WTC11 (cell line): ENCODE results near the gene ZNF678. TPM values are rescaled to one million over a fixed set of nuclear protein-coding genes. Genes with fewer than 3 reads are reported as not detected.

Experiments used
- ATAC-seq: fragments of 200-7000 bp; cut with Tn5 transposase; 2 replicates; pipeline ENCODE4 v1.10.0; 2021; ENCODE audit warnings: mild to moderate bottlenecking, moderate library complexity
- CTCF ChIA-PET: fragments of 300-600 bp; sonication (Branson Sonifier 250); formaldehyde crosslinking; loops from one replicate; lab custom pipeline; 2021; ENCODE audit warnings: antibody characterized with exemption; lab: Charles Lee
- POLR2A ChIA-PET: fragments of 350-600 bp; sonication (Branson Sonifier 250); formaldehyde crosslinking; loops from one replicate; lab custom pipeline; 2021; ENCODE audit warnings: antibody characterized with exemption; lab: Charles Lee
- DNase-seq: peaks from one replicate; pipeline ENCODE4 v3.0.0; 2021; ENCODE audit warnings: low spot score
- H3K27ac Mint-ChIP-seq: 2 replicates; pipeline ENCODE4 v1.8.0; 2021; ENCODE audit warnings: mixed read lengths
- H3K27me3 Mint-ChIP-seq: 2 replicates; pipeline ENCODE4 v1.8.0; 2021; ENCODE audit warnings: low read depth, mild to moderate bottlenecking, moderate library complexity, mixed read lengths
- H3K36me3 Mint-ChIP-seq: 2 replicates; pipeline ENCODE4 v1.8.0; 2021; ENCODE audit warnings: mixed read lengths
- H3K4me1 Mint-ChIP-seq: 2 replicates; pipeline ENCODE4 v1.8.0; 2022; ENCODE audit warnings: mixed read lengths
- H3K4me3 Mint-ChIP-seq: 2 replicates; pipeline ENCODE4 v1.8.0; 2021; ENCODE audit warnings: mild to moderate bottlenecking, moderate library complexity, mixed read lengths
- H3K9me3 Mint-ChIP-seq: 2 replicates; pipeline ENCODE4 v1.8.0; 2021; ENCODE audit warnings: mixed read lengths
- FOXK1 ChIP-seq: sonication (generic); formaldehyde crosslinking; IDR thresholded peaks from 2 replicates; pipeline ENCODE4 v1.8.0; 2022; ENCODE audit warnings: mild to moderate bottlenecking, moderate library complexity, missing genetic modification reagents
- MXD4 ChIP-seq: fragments of 250-450 bp; sonication (Bioruptor Pico); IDR thresholded peaks from 2 replicates; pipeline ENCODE4 v1.8.0; 2021; ENCODE audit warnings: mild to moderate bottlenecking, moderate library complexity, borderline replicate concordance
- NFATC4 ChIP-seq: fragments of 250-450 bp; sonication (Bioruptor Pico); IDR thresholded peaks from 2 replicates; pipeline ENCODE4 v1.9.0; 2021; ENCODE audit warnings: mild to moderate bottlenecking
- NR1H2 ChIP-seq: sonication (generic); formaldehyde crosslinking; IDR thresholded peaks from 2 replicates; pipeline ENCODE4 v1.9.0; 2021; ENCODE audit warnings: mild to moderate bottlenecking, moderate library complexity, missing genetic modification reagents
- OVOL2 ChIP-seq: fragments of 250-450 bp; sonication (Bioruptor Pico); IDR thresholded peaks from 2 replicates; pipeline ENCODE4 v1.9.0; 2021; ENCODE audit warnings: mild to moderate bottlenecking, borderline replicate concordance
- SMAD3 ChIP-seq: sonication (generic); formaldehyde crosslinking; IDR thresholded peaks from 2 replicates; pipeline ENCODE4 v1.8.0; 2022; ENCODE audit warnings: missing genetic modification reagents, mild to moderate bottlenecking, borderline replicate concordance
- TCF7 ChIP-seq: sonication (generic); formaldehyde crosslinking; IDR thresholded peaks from 2 replicates; pipeline ENCODE4 v1.8.0; 2022; ENCODE audit warnings: mild to moderate bottlenecking, low read depth, missing genetic modification reagents, moderate library complexity
- ZBTB21 ChIP-seq: sonication (generic); formaldehyde crosslinking; IDR thresholded peaks from 2 replicates; pipeline ENCODE4 v1.8.1; 2023; ENCODE audit warnings: mild to moderate bottlenecking, missing genetic modification reagents, borderline replicate concordance
- ZNF317 ChIP-seq: sonication (generic); formaldehyde crosslinking; IDR thresholded peaks from 2 replicates; pipeline ENCODE4 v1.8.1; 2023; ENCODE audit warnings: low read depth, mild to moderate bottlenecking, moderate library complexity, missing genetic modification reagents, borderline replicate concordance
- total RNA-seq: library from RNA; stranded (reverse); gene quantifications from 3 replicates; pipeline ENCODE4 v1.2.3, GENCODE V29; 2021
- TF ChIP-seq, protein P1 (sequence below): sonication (generic); formaldehyde crosslinking; IDR thresholded peaks from 2 replicates; pipeline ENCODE4 v1.8.1; 2023; ENCODE audit warnings: mild to moderate bottlenecking, missing genetic modification reagents, moderate library complexity
- TF ChIP-seq, protein P2 (sequence below): sonication (generic); formaldehyde crosslinking; IDR thresholded peaks from 2 replicates; pipeline ENCODE4 v1.8.0; 2023; ENCODE audit warnings: mild to moderate bottlenecking, missing genetic modification reagents
- TF ChIP-seq, protein P3 (sequence below): sonication (generic); formaldehyde crosslinking; IDR thresholded peaks from 2 replicates; pipeline ENCODE4 v1.8.1; 2023; ENCODE audit warnings: mild to moderate bottlenecking, missing genetic modification reagents
- TF ChIP-seq, protein P4 (sequence below): fragments of 250-450 bp; sonication (Bioruptor Pico); IDR thresholded peaks from 2 replicates; pipeline ENCODE4 v1.9.0; 2021; ENCODE audit warnings: mild to moderate bottlenecking, borderline replicate concordance
- TF ChIP-seq, protein P5 (sequence below): sonication (generic); formaldehyde crosslinking; IDR thresholded peaks from 2 replicates; pipeline ENCODE4 v1.8.0; 2023; ENCODE audit warnings: missing genetic modification reagents, mild to moderate bottlenecking, borderline replicate concordance

The ZNF678 gene
- total RNA-seq, 1 experiment from 2014 or later: 28.9 TPM

DNA sequence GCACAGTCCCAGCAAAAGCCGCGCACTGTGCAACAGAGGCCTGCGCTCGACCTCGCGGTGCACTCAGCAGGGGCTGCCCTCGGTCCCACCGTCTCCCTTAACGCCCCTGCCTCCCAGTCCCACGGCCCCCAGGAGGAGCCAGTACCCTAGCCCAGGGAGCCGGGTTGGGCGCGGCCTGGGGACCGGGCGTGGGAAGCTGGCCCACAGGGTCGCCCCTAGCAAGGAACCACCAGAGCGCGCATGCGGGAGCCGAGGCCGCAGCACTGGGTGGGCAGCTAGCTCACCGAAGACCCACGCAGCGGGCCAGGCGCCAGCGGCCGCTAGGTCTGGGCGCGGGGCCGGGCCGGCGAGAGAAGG, 21.6 kb upstream of the ZNF678 start:
- no peaks in the 10 kb centered on the region for H3K4me1 Mint-ChIP-seq
- peak; percentile 27 for ATAC-seq
- 0 out of 2 replicates have a peak, but pooled peaks have one; percentile 15 for TF ChIP-seq ZBTB21 (CRISPR knock-in tag)
- TF ChIP-seq, protein P1, sequence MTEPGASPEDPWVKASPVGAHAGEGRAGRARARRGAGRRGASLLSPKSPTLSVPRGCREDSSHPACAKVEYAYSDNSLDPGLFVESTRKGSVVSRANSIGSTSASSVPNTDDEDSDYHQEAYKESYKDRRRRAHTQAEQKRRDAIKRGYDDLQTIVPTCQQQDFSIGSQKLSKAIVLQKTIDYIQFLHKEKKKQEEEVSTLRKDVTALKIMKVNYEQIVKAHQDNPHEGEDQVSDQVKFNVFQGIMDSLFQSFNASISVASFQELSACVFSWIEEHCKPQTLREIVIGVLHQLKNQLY (CRISPR knock-in tag): 0 out of 2 replicates have a peak, but pooled peaks have one; percentile 8
- TF ChIP-seq, protein P2, sequence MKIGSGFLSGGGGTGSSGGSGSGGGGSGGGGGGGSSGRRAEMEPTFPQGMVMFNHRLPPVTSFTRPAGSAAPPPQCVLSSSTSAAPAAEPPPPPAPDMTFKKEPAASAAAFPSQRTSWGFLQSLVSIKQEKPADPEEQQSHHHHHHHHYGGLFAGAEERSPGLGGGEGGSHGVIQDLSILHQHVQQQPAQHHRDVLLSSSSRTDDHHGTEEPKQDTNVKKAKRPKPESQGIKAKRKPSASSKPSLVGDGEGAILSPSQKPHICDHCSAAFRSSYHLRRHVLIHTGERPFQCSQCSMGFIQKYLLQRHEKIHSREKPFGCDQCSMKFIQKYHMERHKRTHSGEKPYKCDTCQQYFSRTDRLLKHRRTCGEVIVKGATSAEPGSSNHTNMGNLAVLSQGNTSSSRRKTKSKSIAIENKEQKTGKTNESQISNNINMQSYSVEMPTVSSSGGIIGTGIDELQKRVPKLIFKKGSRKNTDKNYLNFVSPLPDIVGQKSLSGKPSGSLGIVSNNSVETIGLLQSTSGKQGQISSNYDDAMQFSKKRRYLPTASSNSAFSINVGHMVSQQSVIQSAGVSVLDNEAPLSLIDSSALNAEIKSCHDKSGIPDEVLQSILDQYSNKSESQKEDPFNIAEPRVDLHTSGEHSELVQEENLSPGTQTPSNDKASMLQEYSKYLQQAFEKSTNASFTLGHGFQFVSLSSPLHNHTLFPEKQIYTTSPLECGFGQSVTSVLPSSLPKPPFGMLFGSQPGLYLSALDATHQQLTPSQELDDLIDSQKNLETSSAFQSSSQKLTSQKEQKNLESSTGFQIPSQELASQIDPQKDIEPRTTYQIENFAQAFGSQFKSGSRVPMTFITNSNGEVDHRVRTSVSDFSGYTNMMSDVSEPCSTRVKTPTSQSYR (CRISPR knock-in tag): peak; percentile 14; the same call in 1 of the 2 replicates
- TF ChIP-seq, protein P3, sequence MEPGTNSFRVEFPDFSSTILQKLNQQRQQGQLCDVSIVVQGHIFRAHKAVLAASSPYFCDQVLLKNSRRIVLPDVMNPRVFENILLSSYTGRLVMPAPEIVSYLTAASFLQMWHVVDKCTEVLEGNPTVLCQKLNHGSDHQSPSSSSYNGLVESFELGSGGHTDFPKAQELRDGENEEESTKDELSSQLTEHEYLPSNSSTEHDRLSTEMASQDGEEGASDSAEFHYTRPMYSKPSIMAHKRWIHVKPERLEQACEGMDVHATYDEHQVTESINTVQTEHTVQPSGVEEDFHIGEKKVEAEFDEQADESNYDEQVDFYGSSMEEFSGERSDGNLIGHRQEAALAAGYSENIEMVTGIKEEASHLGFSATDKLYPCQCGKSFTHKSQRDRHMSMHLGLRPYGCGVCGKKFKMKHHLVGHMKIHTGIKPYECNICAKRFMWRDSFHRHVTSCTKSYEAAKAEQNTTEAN (CRISPR knock-in tag): 0 out of 2 replicates have a peak, but pooled peaks have one; percentile 2
- no peak for TF ChIP-seq NR1H2 (CRISPR knock-in tag)
- no peak for TF ChIP-seq TCF7
- TF ChIP-seq, protein P4, sequence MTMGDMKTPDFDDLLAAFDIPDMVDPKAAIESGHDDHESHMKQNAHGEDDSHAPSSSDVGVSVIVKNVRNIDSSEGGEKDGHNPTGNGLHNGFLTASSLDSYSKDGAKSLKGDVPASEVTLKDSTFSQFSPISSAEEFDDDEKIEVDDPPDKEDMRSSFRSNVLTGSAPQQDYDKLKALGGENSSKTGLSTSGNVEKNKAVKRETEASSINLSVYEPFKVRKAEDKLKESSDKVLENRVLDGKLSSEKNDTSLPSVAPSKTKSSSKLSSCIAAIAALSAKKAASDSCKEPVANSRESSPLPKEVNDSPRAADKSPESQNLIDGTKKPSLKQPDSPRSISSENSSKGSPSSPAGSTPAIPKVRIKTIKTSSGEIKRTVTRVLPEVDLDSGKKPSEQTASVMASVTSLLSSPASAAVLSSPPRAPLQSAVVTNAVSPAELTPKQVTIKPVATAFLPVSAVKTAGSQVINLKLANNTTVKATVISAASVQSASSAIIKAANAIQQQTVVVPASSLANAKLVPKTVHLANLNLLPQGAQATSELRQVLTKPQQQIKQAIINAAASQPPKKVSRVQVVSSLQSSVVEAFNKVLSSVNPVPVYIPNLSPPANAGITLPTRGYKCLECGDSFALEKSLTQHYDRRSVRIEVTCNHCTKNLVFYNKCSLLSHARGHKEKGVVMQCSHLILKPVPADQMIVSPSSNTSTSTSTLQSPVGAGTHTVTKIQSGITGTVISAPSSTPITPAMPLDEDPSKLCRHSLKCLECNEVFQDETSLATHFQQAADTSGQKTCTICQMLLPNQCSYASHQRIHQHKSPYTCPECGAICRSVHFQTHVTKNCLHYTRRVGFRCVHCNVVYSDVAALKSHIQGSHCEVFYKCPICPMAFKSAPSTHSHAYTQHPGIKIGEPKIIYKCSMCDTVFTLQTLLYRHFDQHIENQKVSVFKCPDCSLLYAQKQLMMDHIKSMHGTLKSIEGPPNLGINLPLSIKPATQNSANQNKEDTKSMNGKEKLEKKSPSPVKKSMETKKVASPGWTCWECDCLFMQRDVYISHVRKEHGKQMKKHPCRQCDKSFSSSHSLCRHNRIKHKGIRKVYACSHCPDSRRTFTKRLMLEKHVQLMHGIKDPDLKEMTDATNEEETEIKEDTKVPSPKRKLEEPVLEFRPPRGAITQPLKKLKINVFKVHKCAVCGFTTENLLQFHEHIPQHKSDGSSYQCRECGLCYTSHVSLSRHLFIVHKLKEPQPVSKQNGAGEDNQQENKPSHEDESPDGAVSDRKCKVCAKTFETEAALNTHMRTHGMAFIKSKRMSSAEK (CRISPR knock-in tag): no peak
- TF ChIP-seq, protein P5, sequence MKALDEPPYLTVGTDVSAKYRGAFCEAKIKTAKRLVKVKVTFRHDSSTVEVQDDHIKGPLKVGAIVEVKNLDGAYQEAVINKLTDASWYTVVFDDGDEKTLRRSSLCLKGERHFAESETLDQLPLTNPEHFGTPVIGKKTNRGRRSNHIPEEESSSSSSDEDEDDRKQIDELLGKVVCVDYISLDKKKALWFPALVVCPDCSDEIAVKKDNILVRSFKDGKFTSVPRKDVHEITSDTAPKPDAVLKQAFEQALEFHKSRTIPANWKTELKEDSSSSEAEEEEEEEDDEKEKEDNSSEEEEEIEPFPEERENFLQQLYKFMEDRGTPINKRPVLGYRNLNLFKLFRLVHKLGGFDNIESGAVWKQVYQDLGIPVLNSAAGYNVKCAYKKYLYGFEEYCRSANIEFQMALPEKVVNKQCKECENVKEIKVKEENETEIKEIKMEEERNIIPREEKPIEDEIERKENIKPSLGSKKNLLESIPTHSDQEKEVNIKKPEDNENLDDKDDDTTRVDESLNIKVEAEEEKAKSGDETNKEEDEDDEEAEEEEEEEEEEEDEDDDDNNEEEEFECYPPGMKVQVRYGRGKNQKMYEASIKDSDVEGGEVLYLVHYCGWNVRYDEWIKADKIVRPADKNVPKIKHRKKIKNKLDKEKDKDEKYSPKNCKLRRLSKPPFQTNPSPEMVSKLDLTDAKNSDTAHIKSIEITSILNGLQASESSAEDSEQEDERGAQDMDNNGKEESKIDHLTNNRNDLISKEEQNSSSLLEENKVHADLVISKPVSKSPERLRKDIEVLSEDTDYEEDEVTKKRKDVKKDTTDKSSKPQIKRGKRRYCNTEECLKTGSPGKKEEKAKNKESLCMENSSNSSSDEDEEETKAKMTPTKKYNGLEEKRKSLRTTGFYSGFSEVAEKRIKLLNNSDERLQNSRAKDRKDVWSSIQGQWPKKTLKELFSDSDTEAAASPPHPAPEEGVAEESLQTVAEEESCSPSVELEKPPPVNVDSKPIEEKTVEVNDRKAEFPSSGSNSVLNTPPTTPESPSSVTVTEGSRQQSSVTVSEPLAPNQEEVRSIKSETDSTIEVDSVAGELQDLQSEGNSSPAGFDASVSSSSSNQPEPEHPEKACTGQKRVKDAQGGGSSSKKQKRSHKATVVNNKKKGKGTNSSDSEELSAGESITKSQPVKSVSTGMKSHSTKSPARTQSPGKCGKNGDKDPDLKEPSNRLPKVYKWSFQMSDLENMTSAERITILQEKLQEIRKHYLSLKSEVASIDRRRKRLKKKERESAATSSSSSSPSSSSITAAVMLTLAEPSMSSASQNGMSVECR (CRISPR knock-in tag): no peak
- no peak for TF ChIP-seq MXD4 (CRISPR knock-in tag)
- TF ChIP-seq FOXK1 (CRISPR knock-in tag): no peak
- no peak for TF ChIP-seq NFATC4 (CRISPR knock-in tag)
- no peak for TF ChIP-seq SMAD3
- no peak for TF ChIP-seq ZNF317 (CRISPR knock-in tag)
- no peak for TF ChIP-seq OVOL2 (CRISPR knock-in tag)
- peaks cover 28% of the 10 kb centered on the region for H3K27me3 Mint-ChIP-seq
- no peak for DNase-seq
- no peaks in the 10 kb centered on the region for H3K9me3 Mint-ChIP-seq
- H3K36me3 Mint-ChIP-seq: no peaks in the 10 kb centered on the region
- peak overlapping the region; percentile 51 for H3K4me3 Mint-ChIP-seq
- H3K27ac Mint-ChIP-seq: no peak overlapping the region
- CTCF ChIA-PET: interaction anchor here (1.3 to 2.2 kb wide), 4 partner anchors 21 to 412 kb away, joined by 3 to 13 read pairs (median 8); partner anchors contain the start of gene ZNF678
- POLR2A ChIA-PET: no interaction called here
